ENCODE results near the gene DENND4B. TPM values are rescaled to one million over a fixed set of nuclear protein-coding genes. Genes with fewer than 3 reads are reported as not detected.
A peak's percentile ranks its signal among the peaks of the same experiment; 100 is the strongest.

Gene DENND4B
- total RNA-seq, 5 donors from 2014 or later (not counting 1 experiment from before 2014, with no cell fraction given) = 161 to 220 (median 196) TPM

DNA sequence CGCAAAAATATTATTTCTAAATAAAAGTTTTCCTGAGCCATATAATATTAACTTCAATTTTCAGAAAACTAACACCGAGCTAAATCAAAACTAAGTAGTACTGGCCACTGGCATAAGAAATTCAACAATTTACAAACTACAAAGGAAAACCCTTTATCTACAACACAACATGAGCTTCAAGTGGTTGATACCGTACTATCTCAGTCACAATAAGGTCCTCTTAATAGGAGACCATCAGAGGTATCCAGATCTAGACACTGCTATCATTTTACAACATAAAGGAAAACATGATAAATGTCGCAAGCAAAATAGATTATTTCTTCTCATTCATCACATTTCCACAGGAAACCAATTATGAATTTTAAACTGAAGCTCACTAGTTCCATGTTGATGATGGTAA lies 63.3 kb downstream of the DENND4B start:
- H3K36me3 ChIP-seq (ENCODE audit: control insufficient read depth in 2 of 2, extremely low read depth in 1 of 2, insufficient read depth in 1 of 2, low read length in 1 of 2) = peaks cover 3 to 5% of the 10 kb centered on the region in 2 donors
- H3K9me3 ChIP-seq = no peaks in the 10 kb centered on the region
- 92% methylated on average over 2 of the region's 4 CpGs for WGBS (ENCODE audit: insufficient coverage)
- peaks cover 37 to 46% (median 39%) of the 10 kb centered on the region in 3 donors for H3K4me1 Mint-ChIP-seq
- no peaks in the 10 kb centered on the region for H3K9me3 Mint-ChIP-seq
- DNase-seq = no peak
- H3K4me3 Mint-ChIP-seq = no peak overlapping the region
- H3K27me3 ChIP-seq (replicated peaks in 1 of 2; ENCODE audit: control insufficient read depth in 2 of 2, extremely low read depth in 1 of 2, insufficient read depth in 2 of 2, low read length in 1 of 2) = no peaks in the 10 kb centered on the region
- peaks cover 27 to 34% of the 10 kb centered on the region in 2 experiments for H3K4me1 ChIP-seq (ENCODE audit: control insufficient read depth in 1 of 2, extremely low read depth in 1 of 2, insufficient read depth in 2 of 2, low read length in 2 of 2)
- ChIA-PET CTCF (interaction anchor here (0.5 to 0.7 kb wide), 4 partner anchors 7 to 1139 kb away, joined by 3 to 4 read pairs (median 3); no protein-coding TSS in a partner anchor), POLR2A (interaction anchor here in 1 of 2 donors (0.5 kb wide), 1 partner anchor 79 kb away, joined by 3 read pairs; no protein-coding TSS in a partner anchor)
- H3K4me3 ChIP-seq (ENCODE audit: control insufficient read depth in 1 of 2, extremely low read depth in 1 of 2, low read length in 1 of 2) = no peak overlapping the region
- no peak overlapping the region for H3K27ac ChIP-seq (ENCODE audit: low read length)
- no peak for ATAC-seq (replicated peaks in 1 of 4)
- H3K36me3 Mint-ChIP-seq = peaks cover 17% of the 10 kb centered on the region
- no peaks in the 10 kb centered on the region for H3K27me3 Mint-ChIP-seq
- H3K27ac Mint-ChIP-seq = no peak overlapping the region

DNA sequence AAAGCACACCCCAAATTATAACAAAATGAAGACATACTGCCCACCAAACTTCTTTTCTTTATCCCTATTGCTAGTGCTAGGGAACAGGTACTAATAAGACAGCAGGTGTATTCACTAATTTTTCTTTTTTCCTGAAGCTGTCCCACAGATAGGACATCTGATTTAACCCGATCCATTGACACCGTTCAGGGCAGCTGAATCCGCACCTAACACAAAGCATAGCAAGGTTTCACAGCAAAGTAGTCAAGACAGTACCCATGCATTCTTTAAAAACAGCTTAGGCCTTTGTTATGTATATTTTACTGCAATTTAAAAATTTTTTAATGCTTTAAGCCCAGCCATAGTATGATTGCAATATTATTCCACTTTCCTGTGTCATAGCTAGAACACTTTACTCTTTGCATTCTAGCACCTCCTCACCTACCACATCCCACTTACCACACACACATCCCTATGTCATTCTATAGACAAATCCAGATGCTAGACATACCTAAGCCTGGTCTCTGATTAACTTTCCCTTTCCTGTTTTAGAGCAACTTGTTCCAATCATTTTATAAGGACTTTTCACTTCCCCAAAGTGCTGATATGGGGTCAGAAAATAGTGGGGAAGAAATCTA lies 64.1 kb downstream of the DENND4B start:
- Histone ChIP-seq H3K4me1 (ENCODE audit: control insufficient read depth in 1 of 2, extremely low read depth in 1 of 2, insufficient read depth in 2 of 2, low read length in 2 of 2) (peaks cover 22 to 31% of the 10 kb centered on the region in 2 experiments), H3K4me3 (ENCODE audit: control insufficient read depth in 1 of 2, extremely low read depth in 1 of 2, low read length in 1 of 2) (no peak overlapping the region), H3K9me3 (no peaks in the 10 kb centered on the region), H3K36me3 (ENCODE audit: control insufficient read depth in 2 of 2, extremely low read depth in 1 of 2, insufficient read depth in 1 of 2, low read length in 1 of 2) (peaks cover 0 to 5% of the 10 kb centered on the region in 2 donors), H3K27me3 (replicated peaks in 1 of 2; ENCODE audit: control insufficient read depth in 2 of 2, extremely low read depth in 1 of 2, insufficient read depth in 2 of 2, low read length in 1 of 2) (no peaks in the 10 kb centered on the region), H3K27ac (ENCODE audit: low read length) (no peak overlapping the region)
- Mint-ChIP-seq H3K4me1 (peaks cover 32 to 40% (median 38%) of the 10 kb centered on the region in 3 donors), H3K36me3 (peaks cover 18% of the 10 kb centered on the region), H3K9me3 (no peaks in the 10 kb centered on the region), H3K27me3 (no peaks in the 10 kb centered on the region), H3K27ac (no peak overlapping the region), H3K4me3 (no peak overlapping the region)
- ChIA-PET POLR2A (no interaction called here), CTCF (no interaction called here)
- ATAC-seq (replicated peaks in 1 of 4) (no peak), DNase-seq (no peak)
- WGBS (ENCODE audit: insufficient coverage) = no CpG with 5 or more reads among the region's 3 CpGs

DNA sequence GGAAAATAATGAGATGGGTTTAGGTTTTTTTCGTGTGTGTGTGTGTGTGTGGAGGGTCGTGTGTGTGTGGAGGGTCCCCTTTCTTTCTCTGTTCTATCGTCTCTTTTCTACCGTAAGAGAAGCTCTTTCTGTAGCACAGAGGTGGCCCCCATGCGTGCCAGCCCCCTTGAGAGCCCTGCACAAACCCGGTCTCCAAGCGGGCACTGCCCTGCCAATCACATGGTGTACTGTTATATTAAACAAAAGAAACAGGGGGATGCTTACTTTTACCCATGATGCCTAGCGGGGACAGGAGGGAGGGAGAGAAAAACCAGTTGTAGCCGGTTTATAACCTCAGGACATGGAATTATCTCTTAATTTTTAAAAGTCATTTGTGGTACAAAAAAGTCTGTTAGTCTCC lies 64.8 kb downstream of the DENND4B start:
- Mint-ChIP-seq H3K27me3 (no peaks in the 10 kb centered on the region), H3K9me3 (no peaks in the 10 kb centered on the region), H3K4me1 (peaks cover 28 to 37% (median 34%) of the 10 kb centered on the region in 3 donors), H3K36me3 (peaks cover 14% of the 10 kb centered on the region), H3K4me3 (no peak overlapping the region), H3K27ac (no peak overlapping the region)
- DNase-seq = no peak
- peaks cover 22 to 31% of the 10 kb centered on the region in 2 experiments for H3K4me1 ChIP-seq (ENCODE audit: control insufficient read depth in 1 of 2, extremely low read depth in 1 of 2, insufficient read depth in 2 of 2, low read length in 2 of 2)
- no peaks in the 10 kb centered on the region for H3K9me3 ChIP-seq
- no peak overlapping the region for H3K4me3 ChIP-seq (ENCODE audit: control insufficient read depth in 1 of 2, extremely low read depth in 1 of 2, low read length in 1 of 2)
- no peaks in the 10 kb centered on the region for H3K27me3 ChIP-seq (replicated peaks in 1 of 2; ENCODE audit: control insufficient read depth in 2 of 2, extremely low read depth in 1 of 2, insufficient read depth in 2 of 2, low read length in 1 of 2)
- ATAC-seq (replicated peaks in 1 of 4) = no peak
- 30% methylated on average over 2 of the region's 9 CpGs for WGBS (ENCODE audit: insufficient coverage)
- peaks cover 0 to 5% of the 10 kb centered on the region in 2 donors for H3K36me3 ChIP-seq (ENCODE audit: control insufficient read depth in 2 of 2, extremely low read depth in 1 of 2, insufficient read depth in 1 of 2, low read length in 1 of 2)
- ChIA-PET POLR2A (interaction anchor here (0.8 to 1.0 kb wide), 2 partner anchors 10 to 29 kb away, joined by 3 to 9 read pairs; no protein-coding TSS in a partner anchor), CTCF (no interaction called here)
- H3K27ac ChIP-seq (ENCODE audit: low read length) = no peak overlapping the region

DNA sequence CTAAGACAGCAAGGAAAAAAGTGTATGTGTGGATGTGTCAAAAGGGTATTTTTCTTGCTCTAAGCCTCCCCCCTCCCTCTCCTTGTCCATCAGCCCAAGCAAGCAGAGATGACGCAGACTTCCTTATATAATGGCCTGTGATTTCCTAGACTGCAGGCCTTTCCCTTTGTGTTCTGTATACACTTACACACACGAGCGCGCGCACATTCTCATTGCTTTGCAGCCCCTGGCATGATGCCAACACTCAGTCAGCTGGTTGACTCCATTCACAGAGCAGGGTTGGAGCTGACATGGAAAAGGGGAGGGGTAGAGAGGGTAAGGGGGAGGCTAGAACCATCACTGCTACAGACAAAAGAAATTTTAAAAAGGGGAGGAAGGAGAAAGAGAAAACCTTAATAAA lies 65.6 kb downstream of the DENND4B start:
- ChIA-PET POLR2A (interaction anchor here (0.8 to 1.0 kb wide), 2 partner anchors 9 to 28 kb away, joined by 3 to 9 read pairs; no protein-coding TSS in a partner anchor), CTCF (no interaction called here)
- Histone ChIP-seq H3K36me3 (ENCODE audit: control insufficient read depth in 2 of 2, extremely low read depth in 1 of 2, insufficient read depth in 1 of 2, low read length in 1 of 2) (peaks cover 0 to 3% of the 10 kb centered on the region in 2 donors), H3K4me1 (ENCODE audit: control insufficient read depth in 1 of 2, extremely low read depth in 1 of 2, insufficient read depth in 2 of 2, low read length in 2 of 2) (peaks cover 24 to 31% of the 10 kb centered on the region in 2 experiments), H3K27me3 (replicated peaks in 1 of 2; ENCODE audit: control insufficient read depth in 2 of 2, extremely low read depth in 1 of 2, insufficient read depth in 2 of 2, low read length in 1 of 2) (no peaks in the 10 kb centered on the region), H3K4me3 (ENCODE audit: control insufficient read depth in 1 of 2, extremely low read depth in 1 of 2, low read length in 1 of 2) (no peak overlapping the region), H3K27ac (ENCODE audit: low read length) (no peak overlapping the region), H3K9me3 (no peaks in the 10 kb centered on the region)
- H3K27me3 Mint-ChIP-seq = no peaks in the 10 kb centered on the region
- no CpG with 5 or more reads among the region's 5 CpGs for WGBS (ENCODE audit: insufficient coverage)
- DNase-seq = peak in 32 of 35 experiments; percentile 4 to 60 (median 34)
- no peak overlapping the region for H3K27ac Mint-ChIP-seq
- peaks cover 12% of the 10 kb centered on the region for H3K36me3 Mint-ChIP-seq
- H3K9me3 Mint-ChIP-seq = no peaks in the 10 kb centered on the region
- no peak overlapping the region for H3K4me3 Mint-ChIP-seq
- H3K4me1 Mint-ChIP-seq = peaks cover 28 to 37% (median 34%) of the 10 kb centered on the region in 3 donors
- ATAC-seq (replicated peaks in 1 of 4) = peak in 1 of 4 experiments; percentile 85

DNA sequence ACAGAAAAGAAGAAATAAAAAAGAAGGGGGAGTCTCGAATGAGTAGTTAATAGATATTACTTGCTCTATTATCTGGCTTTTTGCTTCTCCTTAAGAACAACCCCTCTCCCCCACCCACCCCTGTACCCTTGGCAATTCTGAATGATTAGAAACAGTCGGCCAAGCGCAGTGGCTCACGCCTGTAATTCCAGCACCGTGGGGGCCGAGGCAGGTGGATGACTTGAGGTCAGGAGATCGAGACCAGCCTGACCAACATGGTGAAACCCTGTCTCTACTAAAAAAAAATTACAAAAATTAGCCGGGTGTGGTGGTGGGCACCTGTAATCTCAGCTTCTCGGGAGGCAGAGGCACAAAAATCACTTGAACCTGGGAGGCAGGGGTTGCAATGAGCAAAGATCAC lies 66.5 kb downstream of the DENND4B start:
- Histone ChIP-seq H3K4me3 (ENCODE audit: control insufficient read depth in 1 of 2, extremely low read depth in 1 of 2, low read length in 1 of 2) (no peak overlapping the region), H3K27ac (ENCODE audit: low read length) (no peak overlapping the region), H3K36me3 (ENCODE audit: control insufficient read depth in 2 of 2, extremely low read depth in 1 of 2, insufficient read depth in 1 of 2, low read length in 1 of 2) (peaks cover 0 to 3% of the 10 kb centered on the region in 2 donors), H3K4me1 (ENCODE audit: control insufficient read depth in 1 of 2, extremely low read depth in 1 of 2, insufficient read depth in 2 of 2, low read length in 2 of 2) (peaks cover 24 to 31% of the 10 kb centered on the region in 2 experiments), H3K27me3 (replicated peaks in 1 of 2; ENCODE audit: control insufficient read depth in 2 of 2, extremely low read depth in 1 of 2, insufficient read depth in 2 of 2, low read length in 1 of 2) (no peaks in the 10 kb centered on the region), H3K9me3 (no peaks in the 10 kb centered on the region)
- Mint-ChIP-seq H3K4me3 (no peak overlapping the region), H3K36me3 (peaks cover 16% of the 10 kb centered on the region), H3K27me3 (no peaks in the 10 kb centered on the region), H3K9me3 (no peaks in the 10 kb centered on the region), H3K4me1 (peaks cover 31 to 40% (median 32%) of the 10 kb centered on the region in 3 donors), H3K27ac (peak overlapping the region in 1 of 2 donors; percentile 60)
- POLR2A ChIA-PET = no interaction called here
- DNase-seq = no peak
- CTCF ChIA-PET = no interaction called here
- no peak for ATAC-seq (replicated peaks in 1 of 4)
- 100% methylated on average over 6 of the region's 9 CpGs for WGBS (ENCODE audit: insufficient coverage)
